NCI-H187 treated with DMSO at 0.1 percent for 48 hours (cell line): ENCODE results near the gene THADA.

Source experiments
- DNase-seq: peaks from one replicate; lab custom pipeline; 2025; lab: John Stamatoyannopoulos, UW

Gene THADA

GRCh38 chr2:43276266-43276941, 319.4 kb downstream of the THADA start:
- DNase-seq, result no peak

GRCh38 chr2:43274721-43275120, 321.1 kb downstream of the THADA start:
- no peak for DNase-seq

- DNase-seq, result no peak
Measured at GRCh38 chr2:43274055-43274454, 321.8 kb downstream of the THADA start.

GRCh38 chr2:43273529-43273928, 322.3 kb downstream of the THADA start:
- no peak for DNase-seq

GRCh38 chr2:43270930-43271615, 324.8 kb downstream of the THADA start:
- no peak for DNase-seq

- no peak for DNase-seq
Measured at GRCh38 chr2:43270461-43270860, 325.4 kb downstream of the THADA start.

- DNase-seq, result no peak
Measured at GRCh38 chr2:43269706-43270105, 326.1 kb downstream of the THADA start.

- peak; percentile 36 for DNase-seq
Measured at GRCh38 chr2:43269074-43269572, 326.7 kb downstream of the THADA start.

GRCh38 chr2:43268066-43268953, 327.5 kb downstream of the THADA start:
- DNase-seq, result no peak

GRCh38 chr2:43267381-43267780, 328.5 kb downstream of the THADA start:
- DNase-seq, result no peak

- DNase-seq, result no peak
Measured at GRCh38 chr2:43266711-43267111, 329.1 kb downstream of the THADA start.

GRCh38 chr2:43265421-43265820, 330.4 kb downstream of the THADA start:
- DNase-seq, result no peak

GRCh38 chr2:43265001-43265400, 330.8 kb downstream of the THADA start:
- no peak for DNase-seq

- no peak for DNase-seq
Measured at GRCh38 chr2:43262951-43263350, 332.9 kb downstream of the THADA start.

GRCh38 chr2:43262239-43262638, 333.6 kb downstream of the THADA start:
- no peak for DNase-seq

GRCh38 chr2:43259512-43259911, 336.3 kb downstream of the THADA start:
- no peak for DNase-seq

GRCh38 chr2:43258547-43259156, 337.2 kb downstream of the THADA start:
- DNase-seq, result no peak

GRCh38 chr2:43255296-43255910, 340.4 kb downstream of the THADA start:
- no peak for DNase-seq

GRCh38 chr2:43254331-43254730, 341.5 kb downstream of the THADA start:
- DNase-seq, result no peak

- no peak for DNase-seq
Measured at GRCh38 chr2:43251171-43251731, 344.6 kb downstream of the THADA start.

GRCh38 chr2:43250015-43250414, 345.8 kb downstream of the THADA start:
- no peak for DNase-seq
